SK-N-MC (cell line): ENCODE measurements around the gene NOS1.

Source experiments
- EZH2 ChIP-seq: fragments of 200-600 bp; sonication (generic); IDR thresholded peaks from one replicate; pipeline ENCODE4 v1.6.1; 2017; ENCODE audit warnings: antibody characterized with exemption
- FOXP2 ChIP-seq: optimal IDR thresholded peaks from 2 replicates; pipeline ENCODE3; 2011; ENCODE audit warnings: mild to moderate bottlenecking, moderate library complexity; ENCODE audit not compliant: insufficient read depth; ENCODE audit errors: extremely low read length, control extremely low read depth
- POLR2AphosphoS5 ChIP-seq: IDR thresholded peaks from 2 replicates; pipeline ENCODE4 v1.6.1; 2012; ENCODE audit warnings: mild to moderate bottlenecking, low read depth, low read length, borderline replicate concordance

DNA sequence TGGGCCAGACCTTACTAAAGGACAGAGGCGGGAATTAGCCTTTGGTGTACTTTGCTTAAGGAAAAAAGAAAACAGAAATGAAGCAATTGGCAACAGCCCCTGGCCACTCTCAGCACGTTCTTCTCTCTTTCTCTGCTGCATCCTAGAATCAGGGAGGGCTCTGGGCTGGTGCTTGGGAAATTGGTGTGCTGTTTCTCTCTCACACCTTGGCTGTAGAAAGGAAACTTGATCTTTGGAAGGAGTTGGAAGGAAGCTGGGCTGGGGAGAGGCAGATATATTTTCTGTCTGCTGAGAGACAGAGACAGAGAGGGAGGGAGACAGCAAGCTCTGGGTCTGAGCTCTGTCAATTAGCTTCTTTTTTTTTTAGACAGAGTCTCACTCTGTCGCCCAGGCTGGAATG is 27.4 kb downstream of the NOS1 start:
- TF ChIP-seq POLR2AphosphoS5 = no peak
- TF ChIP-seq EZH2 = no peak
- no peak for TF ChIP-seq FOXP2
